GM12864 (cell line): ENCODE data around the gene OR4K14.
"Not testable (repeated sequence)": the region's sequence is repeated elsewhere in the genome, so short reads cannot be mapped to it uniquely, and the experiment has no call there.

Experiments
- DNase-seq: peaks from one replicate; pipeline ENCODE4 v3.0.0-alpha.2; 2011; ENCODE audit warnings: low read depth
- H3K4me3 ChIP-seq: 2 replicates; pipeline ENCODE4 v1.5.1; 2011; ENCODE audit warnings: mild to moderate bottlenecking, low read depth, low read length, control low read depth
- CTCF ChIP-seq: IDR thresholded peaks from 2 replicates; pipeline ENCODE4 v1.5.1; 2011; ENCODE audit warnings: low read depth, mild to moderate bottlenecking, moderate library complexity, low read length, control low read depth, inconsistent platforms; ENCODE audit errors: missing control alignments

OR4K14 gene

GRCh38 chr14:20008156-20008555 is 11.0 kb downstream of the OR4K14 start:
- H3K4me3 ChIP-seq, result no peak overlapping the region
- no peak for DNase-seq
- no peak for TF ChIP-seq CTCF

- no peak overlapping the region for H3K4me3 ChIP-seq
- DNase-seq, result no peak
- no peak for TF ChIP-seq CTCF
Observed at GRCh38 chr14:20002319-20002718, 16.8 kb downstream of the OR4K14 start.

- no peak for TF ChIP-seq CTCF
- no peak for DNase-seq
- H3K4me3 ChIP-seq, result no peak within 1 kb of the TSS
Observed at GRCh38 chr14:20001863-20002262, 17.2 kb downstream of the OR4K14 start, which contains the start of gene OR4Q2. Gene OR4Q2 (plus strand): TSS chr14:20002163.

- no peak for TF ChIP-seq CTCF
Observed at GRCh38 chr14:19993438-19993837, 25.7 kb downstream of the OR4K14 start.

GRCh38 chr14:19975291-19975690 is 43.8 kb downstream of the OR4K14 start, which contains the start of gene OR4K15:
Gene OR4K15 (plus strand): TSS chr14:19975591. CDS start chr14:19975591, 0 bp downstream.
- no peak for DNase-seq
- no peak within 1 kb of the TSS for H3K4me3 ChIP-seq
- TF ChIP-seq CTCF, result no peak

More at GRCh38 chr14:19993438-19993837, 25.7 kb downstream of the OR4K14 start:
- no peak overlapping the region for H3K4me3 ChIP-seq
- DNase-seq, result no peak

GRCh38 chr14:19974844-19975243 is 44.3 kb downstream of the OR4K14 start:
- H3K4me3 ChIP-seq, result no peak overlapping the region
- no peak for DNase-seq
- TF ChIP-seq CTCF, result no peak

GRCh38 chr14:19969735-19970134 is 49.4 kb downstream of the OR4K14 start:
- DNase-seq, H3K4me3 ChIP-seq: not testable (repeated sequence)
